HL-60/S4 treated with phorbol 12-myristate 13-acetate at 8.2 ng/mL for 4 days and 3 days (cell line): ENCODE results near the gene SLC25A21.

Experiments used
- in situ Hi-C: fragments of 300-500 bp; cut with MboI; formaldehyde crosslinking; loops from 2 replicates; pipeline ENCODE4 v1.15.0; 2022; ENCODE audit warnings: low sequenced_read_pairs

SLC25A21 gene

GRCh38 chr14:36797634-36798033 lies 374.8 kb downstream of the SLC25A21 start:
- in situ Hi-C loops = no loop called here

- in situ Hi-C loops = no loop called here
Observed at GRCh38 chr14:36791402-36791801, 381.0 kb downstream of the SLC25A21 start.

- in situ Hi-C loops = no loop called here
Observed at GRCh38 chr14:36785511-36785910, 386.9 kb downstream of the SLC25A21 start.

GRCh38 chr14:36784541-36784940 lies 387.9 kb downstream of the SLC25A21 start:
- in situ Hi-C loops = no loop called here

DNA sequence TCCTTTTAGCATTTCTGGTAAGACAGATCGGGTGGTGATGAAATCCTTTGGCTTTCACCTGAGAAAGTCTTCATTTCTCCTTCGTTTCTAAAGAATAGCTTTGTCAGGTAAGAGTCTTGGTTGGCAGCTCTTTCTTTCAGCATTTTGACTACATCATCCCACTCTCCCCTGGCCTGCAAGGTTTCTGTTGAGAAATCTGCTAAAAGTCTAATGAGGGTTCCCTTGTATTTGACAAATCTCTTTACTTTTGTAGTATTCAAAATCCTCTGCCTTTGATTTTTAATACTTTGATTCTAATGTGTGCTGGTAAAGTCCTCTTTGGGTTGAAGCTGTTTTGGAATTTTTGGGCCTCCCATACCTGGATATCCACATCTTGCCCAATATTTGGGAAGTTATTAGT lies 390.5 kb downstream of the SLC25A21 start:
- in situ Hi-C loops = no loop called here

DNA sequence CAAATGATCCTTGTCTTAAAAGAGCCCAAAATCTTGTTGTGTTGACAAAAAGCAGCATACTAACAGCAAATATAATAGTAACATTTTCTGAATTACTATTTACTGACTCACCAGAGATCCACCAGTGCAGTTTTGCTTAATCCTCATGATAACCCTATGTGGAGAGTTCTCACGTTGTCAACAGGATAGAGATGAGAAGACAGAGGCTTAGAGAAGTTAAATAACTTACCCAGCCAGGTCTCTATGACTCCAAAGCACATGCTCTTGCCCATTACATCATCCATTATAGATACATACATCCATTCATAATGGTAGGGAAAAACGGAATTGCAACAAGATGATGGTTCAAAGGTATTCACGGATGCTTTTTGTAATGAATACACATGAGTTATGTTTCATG lies 398.8 kb downstream of the SLC25A21 start:
- in situ Hi-C loops = no loop called here

- in situ Hi-C loops = no loop called here
Observed at GRCh38 chr14:36773136-36773540, 399.3 kb downstream of the SLC25A21 start.

- in situ Hi-C loops = no loop called here
Observed at GRCh38 chr14:36771028-36771640, 401.3 kb downstream of the SLC25A21 start.

GRCh38 chr14:36768638-36769337 lies 403.6 kb downstream of the SLC25A21 start:
- in situ Hi-C loops = no loop called here

DNA sequence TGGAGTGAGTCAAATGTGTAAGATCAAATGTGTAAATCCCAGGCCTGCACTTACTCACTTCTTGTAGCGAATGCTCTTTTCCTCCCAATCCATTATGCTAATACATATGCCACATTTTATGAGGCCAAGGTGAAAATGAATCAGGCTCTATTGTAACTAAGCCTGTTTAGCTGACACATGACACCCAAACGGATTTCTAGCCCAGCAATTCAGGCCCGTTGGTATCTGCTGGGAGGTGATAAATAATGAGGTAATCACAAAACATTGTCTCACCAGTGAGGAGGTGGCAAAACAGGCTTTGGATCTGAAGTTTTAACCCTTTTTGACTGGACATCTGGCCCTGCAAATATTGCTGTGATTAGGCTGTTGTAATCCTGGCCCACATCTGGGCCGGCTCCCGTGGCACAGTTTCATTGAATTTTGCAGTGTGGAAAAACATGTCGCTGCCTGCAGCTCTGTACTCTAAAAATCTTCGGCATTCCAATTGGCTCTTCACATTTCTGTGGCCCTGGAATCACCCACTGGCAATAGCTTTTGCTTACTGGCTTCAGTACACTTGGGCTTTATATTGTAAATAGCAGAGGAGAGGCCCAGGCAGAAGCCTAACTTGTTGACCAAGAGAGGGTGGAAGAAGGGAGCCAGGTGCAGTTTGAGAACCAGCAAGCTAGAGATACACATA lies 404.7 kb downstream of the SLC25A21 start:
- in situ Hi-C loops = no loop called here

GRCh38 chr14:36766974-36767373 lies 405.4 kb downstream of the SLC25A21 start:
- in situ Hi-C loops = no loop called here

DNA sequence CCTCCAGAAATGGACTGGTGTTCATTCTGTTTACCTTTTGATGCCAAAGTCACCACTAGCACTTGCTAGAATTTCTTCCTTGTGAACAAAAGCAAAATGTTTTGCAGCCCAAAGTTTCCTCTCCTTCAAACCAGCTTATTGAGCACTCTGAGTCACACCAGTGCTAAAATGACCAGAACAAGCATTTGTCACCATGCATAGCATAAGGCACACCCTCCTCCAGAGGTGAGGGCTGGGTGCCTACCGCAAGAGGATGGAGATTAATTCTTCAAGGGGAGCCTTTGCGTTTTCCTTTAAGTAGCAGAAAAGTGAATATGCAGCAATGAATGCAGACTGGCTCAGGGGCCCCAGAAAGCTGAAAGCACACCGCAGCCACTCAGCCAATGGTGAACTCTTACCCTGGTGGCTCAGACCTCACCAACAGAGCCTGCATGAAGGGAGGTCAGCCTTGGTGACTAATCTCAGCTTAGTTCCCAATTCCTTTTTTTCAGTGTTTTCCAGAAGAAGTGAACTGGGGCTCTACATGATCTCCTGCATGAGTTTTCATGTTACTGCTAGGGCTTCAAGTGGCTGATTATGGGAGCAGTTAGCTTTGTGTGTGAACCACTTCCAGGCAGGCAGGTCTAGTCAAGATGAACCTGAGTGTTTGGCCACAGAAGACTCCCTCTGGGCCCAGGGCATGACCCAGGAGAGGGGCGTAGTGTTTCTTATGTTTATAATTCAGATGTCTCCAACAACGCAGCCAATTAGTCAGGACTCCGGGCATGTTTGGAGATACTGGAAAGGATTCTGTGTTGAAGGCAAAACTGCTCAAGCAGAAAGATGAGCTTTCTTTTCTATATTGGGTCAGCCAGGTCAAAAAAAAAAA lies 414.4 kb downstream of the SLC25A21 start:
- in situ Hi-C loops = no loop called here

- in situ Hi-C loops = no loop called here
Observed at GRCh38 chr14:36756226-36756625, 416.2 kb downstream of the SLC25A21 start.

DNA sequence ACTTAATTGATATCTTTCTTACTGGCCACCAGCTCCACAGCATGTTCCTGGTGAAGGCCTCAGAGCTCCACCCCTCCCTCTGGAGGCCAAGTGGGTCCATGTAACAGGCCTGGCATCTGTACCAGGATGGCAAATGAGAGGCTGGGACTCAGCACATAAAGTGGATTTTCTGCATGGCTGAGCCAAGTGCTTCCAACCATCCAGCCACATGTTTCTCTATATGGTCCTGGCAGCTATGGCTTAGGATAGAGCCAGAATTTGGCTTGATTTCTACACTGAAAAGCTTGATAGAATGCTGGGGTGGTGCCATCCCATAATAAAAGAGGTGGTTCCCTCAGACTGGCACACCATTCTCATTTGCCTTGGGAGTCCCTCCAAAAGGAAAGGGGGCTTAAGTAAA lies 416.6 kb downstream of the SLC25A21 start:
- in situ Hi-C loops = no loop called here

GRCh38 chr14:36751920-36752319 lies 420.5 kb downstream of the SLC25A21 start:
- in situ Hi-C loops = no loop called here

GRCh38 chr14:36751106-36751505 lies 421.3 kb downstream of the SLC25A21 start:
- in situ Hi-C loops = no loop called here

- in situ Hi-C loops = no loop called here
Observed at GRCh38 chr14:36750244-36750643, 422.2 kb downstream of the SLC25A21 start.

- in situ Hi-C loops = no loop called here
Observed at GRCh38 chr14:36748610-36749213, 423.7 kb downstream of the SLC25A21 start.

- in situ Hi-C loops = no loop called here
Observed at GRCh38 chr14:36747411-36748184, 424.8 kb downstream of the SLC25A21 start.

GRCh38 chr14:36746872-36747271 lies 425.5 kb downstream of the SLC25A21 start:
- in situ Hi-C loops = no loop called here
